Breast epithelium (tissue), 3 donors: ENCODE results near the gene CEP44.

Source experiments
- POLR2A ChIP-seq: fragments of 450-650 bp; IDR thresholded peaks from one replicate; pipeline ENCODE4 v1.6.1; 2016; ENCODE audit warnings: antibody characterized with exemption, mild to moderate bottlenecking, moderate library complexity
- POLR2AphosphoS5 ChIP-seq, 3 donors: sonication (generic); formaldehyde crosslinking; IDR thresholded peaks; one replicate each; pipeline ENCODE4 v1.6.1; 2017; ENCODE audit warnings: antibody characterized with exemption in 3 of 3
- TF ChIP-seq, protein P1 (sequence below), 3 donors: fragments of 450-650 bp; IDR thresholded peaks; one replicate each; pipeline ENCODE4 v1.5.1; 2016 to 2017; ENCODE audit warnings: antibody characterized with exemption in 3 of 3, mild to moderate bottlenecking in 3 of 3, moderate library complexity in 3 of 3

DNA sequence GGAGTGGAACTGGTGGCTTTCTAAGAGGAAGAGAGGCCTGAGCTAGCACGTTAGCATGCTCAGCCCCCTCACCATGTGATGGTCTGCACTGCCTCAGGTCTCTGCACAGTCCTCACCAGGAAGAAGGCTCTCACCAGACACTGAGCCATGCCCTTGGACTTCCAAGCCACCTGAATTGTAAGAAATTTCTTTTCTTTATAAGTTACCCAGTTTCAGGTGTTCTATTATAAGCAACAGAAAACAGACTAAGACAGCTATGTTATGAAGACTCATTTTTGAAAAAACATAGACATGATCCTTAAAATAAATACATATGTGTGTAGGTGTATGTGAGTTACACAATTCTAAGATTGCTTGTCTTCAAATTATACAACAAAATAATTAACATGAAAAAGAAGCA is 74.7 kb downstream of the CEP44 start:
- TF ChIP-seq, protein P1, sequence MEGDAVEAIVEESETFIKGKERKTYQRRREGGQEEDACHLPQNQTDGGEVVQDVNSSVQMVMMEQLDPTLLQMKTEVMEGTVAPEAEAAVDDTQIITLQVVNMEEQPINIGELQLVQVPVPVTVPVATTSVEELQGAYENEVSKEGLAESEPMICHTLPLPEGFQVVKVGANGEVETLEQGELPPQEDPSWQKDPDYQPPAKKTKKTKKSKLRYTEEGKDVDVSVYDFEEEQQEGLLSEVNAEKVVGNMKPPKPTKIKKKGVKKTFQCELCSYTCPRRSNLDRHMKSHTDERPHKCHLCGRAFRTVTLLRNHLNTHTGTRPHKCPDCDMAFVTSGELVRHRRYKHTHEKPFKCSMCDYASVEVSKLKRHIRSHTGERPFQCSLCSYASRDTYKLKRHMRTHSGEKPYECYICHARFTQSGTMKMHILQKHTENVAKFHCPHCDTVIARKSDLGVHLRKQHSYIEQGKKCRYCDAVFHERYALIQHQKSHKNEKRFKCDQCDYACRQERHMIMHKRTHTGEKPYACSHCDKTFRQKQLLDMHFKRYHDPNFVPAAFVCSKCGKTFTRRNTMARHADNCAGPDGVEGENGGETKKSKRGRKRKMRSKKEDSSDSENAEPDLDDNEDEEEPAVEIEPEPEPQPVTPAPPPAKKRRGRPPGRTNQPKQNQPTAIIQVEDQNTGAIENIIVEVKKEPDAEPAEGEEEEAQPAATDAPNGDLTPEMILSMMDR (IDR thresholded peaks at IDR 0.05), result no peak
- TF ChIP-seq POLR2A, result no peak
- no peak for TF ChIP-seq POLR2AphosphoS5 (IDR thresholded peaks at IDR 0.05)
